Glutamatergic neuron (in vitro differentiated cells): ENCODE data around the gene FLNA. TPM values are rescaled to one million over a fixed set of nuclear protein-coding genes. Genes with fewer than 3 reads are reported as not detected.

ENCODE experiments used
- DNase-seq: peaks from one replicate; pipeline ENCODE4 v3.0.0; 2022
- H3K27ac Mint-ChIP-seq: one replicate; pipeline ENCODE4 v1.8.0; 2020; ENCODE audit warnings: mild to moderate bottlenecking, mixed read lengths, inconsistent platforms; ENCODE audit not compliant: unreplicated experiment
- H3K27me3 Mint-ChIP-seq: one replicate; pipeline ENCODE4 v1.8.0; 2020; ENCODE audit warnings: mild to moderate bottlenecking, moderate library complexity, mixed read lengths, inconsistent platforms; ENCODE audit not compliant: unreplicated experiment
- H3K36me3 Mint-ChIP-seq: one replicate; pipeline ENCODE4 v1.8.0; 2020; ENCODE audit warnings: mild to moderate bottlenecking, mixed read lengths, inconsistent platforms; ENCODE audit not compliant: unreplicated experiment
- H3K4me1 Mint-ChIP-seq: one replicate; pipeline ENCODE4 v1.8.0; 2020; ENCODE audit warnings: mild to moderate bottlenecking, low read depth, mixed read lengths, inconsistent platforms; ENCODE audit not compliant: unreplicated experiment
- H3K4me3 Mint-ChIP-seq: one replicate; pipeline ENCODE4 v1.8.0; 2020; ENCODE audit warnings: mild to moderate bottlenecking, mixed read lengths, inconsistent platforms; ENCODE audit not compliant: unreplicated experiment
- H3K9me3 Mint-ChIP-seq: one replicate; pipeline ENCODE4 v1.8.0; 2020; ENCODE audit warnings: mild to moderate bottlenecking, moderate library complexity, mixed read lengths, inconsistent platforms; ENCODE audit not compliant: unreplicated experiment
- total RNA-seq: library from RNA; stranded (reverse); fragmentation: NEBNext Ultra II Directional; extraction: Animal tissue kit (Norgen Biotek cat#: 25700); gene quantifications from one replicate; pipeline ENCODE4 v1.2.1, GENCODE V29; 2021; ENCODE audit not compliant: unreplicated experiment
- TF ChIP-seq, protein P1 (sequence below): fragments of 200-600 bp; sonication (generic); IDR thresholded peaks from one replicate; pipeline ENCODE4 v1.5.0; 2021; ENCODE audit not compliant: partially characterized antibody, unreplicated experiment

The FLNA gene
- total RNA-seq, 1 donor from 2014 or later = 499 TPM

DNA sequence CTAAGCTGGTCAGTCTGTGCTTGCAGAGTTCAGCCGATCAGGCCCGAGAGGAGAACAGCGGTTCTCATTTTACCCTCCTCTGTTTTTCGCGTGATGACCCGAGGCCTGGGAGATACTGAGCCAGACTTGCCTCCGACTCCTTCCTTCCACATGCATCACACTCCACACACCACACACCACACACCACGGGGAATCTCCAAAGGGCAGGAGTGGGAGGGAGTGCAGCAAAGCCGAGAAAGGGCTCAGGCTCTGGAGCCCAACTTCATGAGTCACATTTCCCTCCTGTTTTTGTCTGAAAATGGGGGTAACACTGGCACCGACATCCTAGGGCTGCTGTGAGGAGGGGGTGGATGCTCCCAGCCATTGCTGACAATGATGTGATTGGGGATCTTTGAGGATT is 39.9 kb downstream of the FLNA start:
- Mint-ChIP-seq H3K27me3 (peaks cover 4% of the 10 kb centered on the region), H3K4me1 (peaks cover 2% of the 10 kb centered on the region), H3K9me3 (no peaks in the 10 kb centered on the region), H3K4me3 (no peak overlapping the region), H3K36me3 (no peaks in the 10 kb centered on the region), H3K27ac (no peak overlapping the region)
- DNase-seq = no peak
- TF ChIP-seq, protein P1, sequence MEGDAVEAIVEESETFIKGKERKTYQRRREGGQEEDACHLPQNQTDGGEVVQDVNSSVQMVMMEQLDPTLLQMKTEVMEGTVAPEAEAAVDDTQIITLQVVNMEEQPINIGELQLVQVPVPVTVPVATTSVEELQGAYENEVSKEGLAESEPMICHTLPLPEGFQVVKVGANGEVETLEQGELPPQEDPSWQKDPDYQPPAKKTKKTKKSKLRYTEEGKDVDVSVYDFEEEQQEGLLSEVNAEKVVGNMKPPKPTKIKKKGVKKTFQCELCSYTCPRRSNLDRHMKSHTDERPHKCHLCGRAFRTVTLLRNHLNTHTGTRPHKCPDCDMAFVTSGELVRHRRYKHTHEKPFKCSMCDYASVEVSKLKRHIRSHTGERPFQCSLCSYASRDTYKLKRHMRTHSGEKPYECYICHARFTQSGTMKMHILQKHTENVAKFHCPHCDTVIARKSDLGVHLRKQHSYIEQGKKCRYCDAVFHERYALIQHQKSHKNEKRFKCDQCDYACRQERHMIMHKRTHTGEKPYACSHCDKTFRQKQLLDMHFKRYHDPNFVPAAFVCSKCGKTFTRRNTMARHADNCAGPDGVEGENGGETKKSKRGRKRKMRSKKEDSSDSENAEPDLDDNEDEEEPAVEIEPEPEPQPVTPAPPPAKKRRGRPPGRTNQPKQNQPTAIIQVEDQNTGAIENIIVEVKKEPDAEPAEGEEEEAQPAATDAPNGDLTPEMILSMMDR = no peak

DNA sequence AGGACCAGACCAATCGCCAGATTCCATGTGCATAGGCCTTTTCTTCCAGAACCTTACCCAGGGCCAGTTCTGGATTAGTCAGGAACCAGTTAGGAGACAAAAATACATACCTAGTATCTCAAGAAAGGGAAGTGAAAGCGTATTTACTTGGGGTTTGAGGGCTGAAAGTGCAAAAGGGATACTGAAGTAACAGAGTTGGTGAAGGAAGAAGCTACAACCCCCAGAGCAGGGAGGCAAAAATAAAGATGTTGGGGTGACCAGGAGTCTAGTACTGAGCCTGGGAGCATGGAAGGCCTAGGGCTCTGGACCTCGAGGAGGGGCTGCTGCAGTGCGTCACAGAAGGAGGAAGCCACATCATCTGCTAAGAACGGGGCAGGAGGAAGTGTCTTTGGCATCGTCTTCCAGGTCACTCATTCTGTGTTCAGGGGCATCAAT is 40.6 kb downstream of the FLNA start:
- no peak overlapping the region for H3K27ac Mint-ChIP-seq
- DNase-seq = no peak
- H3K4me3 Mint-ChIP-seq = no peak overlapping the region
- H3K27me3 Mint-ChIP-seq = peaks cover 4% of the 10 kb centered on the region
- H3K4me1 Mint-ChIP-seq = peaks cover 3% of the 10 kb centered on the region
- no peaks in the 10 kb centered on the region for H3K9me3 Mint-ChIP-seq
- H3K36me3 Mint-ChIP-seq = no peaks in the 10 kb centered on the region
- TF ChIP-seq, protein P1 = no peak

DNA sequence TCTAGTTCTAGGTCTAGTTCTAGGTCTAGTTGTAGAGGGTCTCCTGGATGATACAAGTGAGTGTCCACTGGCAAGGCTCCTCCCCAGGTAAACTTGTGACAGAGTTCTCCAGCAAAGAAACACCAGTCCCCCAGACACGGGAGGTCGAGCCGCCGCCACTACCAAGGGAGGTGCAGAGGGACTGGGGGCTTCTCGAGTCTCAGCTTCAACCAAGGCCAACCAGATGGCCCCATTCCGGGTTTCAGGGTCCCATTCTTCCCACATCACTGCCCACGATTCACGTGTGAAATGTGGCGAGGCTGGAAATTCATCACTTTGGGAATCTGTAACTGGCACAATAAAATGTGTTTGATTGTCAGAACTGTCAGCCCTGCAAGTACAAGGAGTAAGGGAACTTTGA is 41.3 kb downstream of the FLNA start:
- H3K27ac Mint-ChIP-seq = no peak overlapping the region
- no peak overlapping the region for H3K4me3 Mint-ChIP-seq
- no peak for DNase-seq
- H3K9me3 Mint-ChIP-seq = no peaks in the 10 kb centered on the region
- peaks cover 3% of the 10 kb centered on the region for H3K4me1 Mint-ChIP-seq
- no peaks in the 10 kb centered on the region for H3K36me3 Mint-ChIP-seq
- TF ChIP-seq, protein P1 = no peak
- H3K27me3 Mint-ChIP-seq = peaks cover 4% of the 10 kb centered on the region

DNA sequence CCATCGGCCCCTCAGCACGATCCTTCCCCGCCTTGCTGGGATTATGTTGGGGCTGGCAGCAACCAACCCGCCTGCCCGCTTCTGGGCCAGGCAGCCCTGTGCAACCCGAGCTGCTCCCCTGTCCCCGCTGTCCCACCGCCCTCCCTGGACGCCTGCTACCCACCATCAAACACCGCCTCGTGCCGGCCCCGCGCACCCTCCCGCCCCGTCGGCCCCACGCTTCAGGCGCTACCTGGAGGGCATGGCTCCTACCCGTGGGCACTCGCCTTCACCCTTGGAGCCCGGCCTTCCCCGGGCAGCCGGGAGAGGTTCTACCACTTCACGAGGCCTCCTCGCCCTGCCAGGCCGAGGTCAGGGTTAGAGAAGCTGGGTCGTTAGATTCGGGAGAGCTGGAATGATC is 41.9 kb downstream of the FLNA start:
- Mint-ChIP-seq H3K4me1 (peaks cover 3% of the 10 kb centered on the region), H3K36me3 (no peaks in the 10 kb centered on the region), H3K27me3 (peaks cover 4% of the 10 kb centered on the region), H3K9me3 (no peaks in the 10 kb centered on the region), H3K4me3 (no peak overlapping the region), H3K27ac (no peak overlapping the region)
- DNase-seq = no peak
- TF ChIP-seq, protein P1 = no peak

DNA sequence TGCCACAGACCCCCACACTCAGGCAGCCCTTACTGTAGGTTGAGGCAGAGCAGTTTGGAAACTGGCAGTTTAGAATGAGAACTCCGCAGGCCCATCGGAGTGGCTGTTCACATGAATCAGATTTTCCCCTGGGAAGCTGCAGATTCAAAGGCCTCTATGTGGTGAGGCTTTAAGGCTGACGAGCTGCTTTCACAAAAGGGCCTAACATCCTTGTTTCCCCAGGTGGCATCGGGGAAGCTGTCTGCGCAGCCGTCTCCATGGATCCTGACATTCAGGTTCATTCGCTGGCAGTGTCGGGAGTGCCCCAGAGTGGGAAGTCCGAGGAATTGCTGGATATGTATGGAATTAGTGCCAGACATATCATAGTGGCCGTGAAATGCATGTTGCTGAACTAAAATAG is 45.1 kb downstream of the FLNA start:
- no peaks in the 10 kb centered on the region for H3K36me3 Mint-ChIP-seq
- no peaks in the 10 kb centered on the region for H3K9me3 Mint-ChIP-seq
- no peak overlapping the region for H3K4me3 Mint-ChIP-seq
- no peak for DNase-seq
- H3K27ac Mint-ChIP-seq = no peak overlapping the region
- peaks cover 4% of the 10 kb centered on the region for H3K27me3 Mint-ChIP-seq
- TF ChIP-seq, protein P1 = no peak
- peaks cover 3% of the 10 kb centered on the region for H3K4me1 Mint-ChIP-seq
